Measurements from ENCODE around the gene SGMS2. TPM values are rescaled to one million over a fixed set of nuclear protein-coding genes. Genes with fewer than 3 reads are reported as not detected.

The SGMS2 gene
- total and polyA plus RNA-seq, 12 donors, result 1.0 to 52.3 (median 15.4) TPM

DNA sequence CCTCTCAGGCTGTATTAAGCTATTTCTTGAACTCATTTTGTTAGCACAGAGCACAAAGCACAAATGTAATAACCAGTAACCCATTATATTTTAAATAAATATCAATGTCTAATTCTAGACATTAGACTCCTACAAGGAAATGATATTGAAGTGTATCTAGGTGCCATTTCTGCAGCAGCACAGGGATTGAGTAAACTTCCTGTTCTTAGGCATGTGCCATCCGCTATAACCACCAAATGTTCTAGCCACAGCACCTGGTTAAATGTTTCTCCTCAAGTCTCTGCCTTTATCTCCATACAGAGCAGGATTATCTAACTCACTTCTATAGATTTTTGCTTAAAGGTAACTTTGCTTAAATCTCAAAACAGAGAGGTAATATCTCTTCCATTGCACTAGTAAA lies 51.4 kb downstream of the SGMS2 start:
- intact Hi-C loops (cut with DNase I), result no loop called here
- H3K4me1 ChIP-seq (replicated peaks in 1 of 2), result peaks cover 0 to 8% of the 10 kb centered on the region in 2 donors
- H3K4me3 ChIP-seq, result no peak overlapping the region
- no peaks in the 10 kb centered on the region for H3K9me3 ChIP-seq (replicated peaks in 1 of 3)
- no peak for TF ChIP-seq POLR2A (IDR thresholded peaks at IDR 0.05)
- TF ChIP-seq, protein P1, sequence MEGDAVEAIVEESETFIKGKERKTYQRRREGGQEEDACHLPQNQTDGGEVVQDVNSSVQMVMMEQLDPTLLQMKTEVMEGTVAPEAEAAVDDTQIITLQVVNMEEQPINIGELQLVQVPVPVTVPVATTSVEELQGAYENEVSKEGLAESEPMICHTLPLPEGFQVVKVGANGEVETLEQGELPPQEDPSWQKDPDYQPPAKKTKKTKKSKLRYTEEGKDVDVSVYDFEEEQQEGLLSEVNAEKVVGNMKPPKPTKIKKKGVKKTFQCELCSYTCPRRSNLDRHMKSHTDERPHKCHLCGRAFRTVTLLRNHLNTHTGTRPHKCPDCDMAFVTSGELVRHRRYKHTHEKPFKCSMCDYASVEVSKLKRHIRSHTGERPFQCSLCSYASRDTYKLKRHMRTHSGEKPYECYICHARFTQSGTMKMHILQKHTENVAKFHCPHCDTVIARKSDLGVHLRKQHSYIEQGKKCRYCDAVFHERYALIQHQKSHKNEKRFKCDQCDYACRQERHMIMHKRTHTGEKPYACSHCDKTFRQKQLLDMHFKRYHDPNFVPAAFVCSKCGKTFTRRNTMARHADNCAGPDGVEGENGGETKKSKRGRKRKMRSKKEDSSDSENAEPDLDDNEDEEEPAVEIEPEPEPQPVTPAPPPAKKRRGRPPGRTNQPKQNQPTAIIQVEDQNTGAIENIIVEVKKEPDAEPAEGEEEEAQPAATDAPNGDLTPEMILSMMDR (IDR thresholded peaks at IDR 0.05), result no peak
- 69 to 95% (median 77%) methylated on average over 1 of the region's 1 CpG for WGBS, 4 donors
- H3K36me3 ChIP-seq (replicated peaks in 1 of 2), result no peaks in the 10 kb centered on the region
- H3K27ac ChIP-seq, result no peak overlapping the region
- H3K27me3 ChIP-seq, result no peaks in the 10 kb centered on the region
- DNase-seq, result no peak

DNA sequence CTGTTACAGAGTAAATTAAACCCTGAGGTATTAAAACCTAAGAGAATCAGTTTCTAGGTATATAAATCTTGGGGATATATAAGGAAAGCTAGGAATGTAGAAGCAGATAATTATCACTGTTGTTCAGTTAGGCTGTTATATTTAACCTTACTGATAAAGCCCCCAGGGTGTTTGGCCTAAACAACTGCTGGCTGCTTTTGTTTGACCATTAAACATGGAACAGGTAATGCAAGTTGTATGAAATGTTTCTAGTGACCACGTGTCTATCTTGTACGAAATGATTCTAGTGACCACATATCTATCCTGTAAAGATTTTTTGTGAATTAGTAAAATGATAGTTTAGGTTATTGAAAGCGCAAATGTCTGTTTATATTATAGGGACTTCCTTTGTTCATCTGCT lies 52.6 kb downstream of the SGMS2 start:
- Histone ChIP-seq H3K9me3 (replicated peaks in 1 of 3) (no peaks in the 10 kb centered on the region), H3K27ac (no peak overlapping the region), H3K4me1 (replicated peaks in 1 of 2) (no peaks in the 10 kb centered on the region), H3K4me3 (no peak overlapping the region), H3K36me3 (replicated peaks in 1 of 2) (no peaks in the 10 kb centered on the region), H3K27me3 (no peaks in the 10 kb centered on the region)
- WGBS, 4 donors, result 62 to 95% (median 75%) methylated on average over 3 of the region's 3 CpGs
- TF ChIP-seq, protein P1 (IDR thresholded peaks at IDR 0.05), result no peak
- TF ChIP-seq POLR2A (IDR thresholded peaks at IDR 0.05), result no peak
- intact Hi-C loops (cut with DNase I), result no loop called here
- DNase-seq, result no peak

GRCh38 chr4:107885865-107886264 lies 61.1 kb downstream of the SGMS2 start:
- Histone ChIP-seq H3K27ac (no peak overlapping the region), H3K9me3 (replicated peaks in 1 of 3) (peaks cover 0 to 11% (median 0%) of the 10 kb centered on the region in 3 donors), H3K27me3 (no peaks in the 10 kb centered on the region), H3K4me3 (no peak overlapping the region), H3K4me1 (replicated peaks in 1 of 2) (no peaks in the 10 kb centered on the region), H3K36me3 (replicated peaks in 1 of 2) (no peaks in the 10 kb centered on the region)
- intact Hi-C loops (cut with DNase I), result no loop called here
- TF ChIP-seq POLR2A (IDR thresholded peaks at IDR 0.05), result no peak
- TF ChIP-seq, protein P1 (IDR thresholded peaks at IDR 0.05), result no peak
- DNase-seq, result no peak

DNA sequence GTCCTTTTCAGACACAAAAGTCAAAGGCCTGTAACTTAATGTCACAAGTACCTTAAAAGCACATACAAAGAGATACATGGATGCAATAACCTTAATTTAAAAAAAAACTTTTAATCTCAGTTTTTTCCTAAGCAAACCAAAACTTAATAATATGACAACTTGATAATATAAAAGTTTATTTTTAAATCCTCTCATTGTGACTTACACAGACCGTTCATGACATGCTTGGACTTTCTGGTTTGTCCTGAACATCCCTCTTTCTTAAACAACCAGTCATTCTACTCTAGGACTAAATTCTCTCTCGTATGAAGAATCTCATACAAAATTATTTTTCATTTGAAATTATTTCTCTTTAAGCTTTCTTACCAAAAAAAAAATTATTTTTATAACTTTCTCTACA lies 63.5 kb downstream of the SGMS2 start:
- Histone ChIP-seq H3K4me3 (no peak overlapping the region), H3K27me3 (no peaks in the 10 kb centered on the region), H3K9me3 (replicated peaks in 1 of 3) (peaks cover 0 to 11% (median 0%) of the 10 kb centered on the region in 3 donors), H3K27ac (no peak overlapping the region), H3K4me1 (replicated peaks in 1 of 2) (no peaks in the 10 kb centered on the region), H3K36me3 (replicated peaks in 1 of 2) (no peaks in the 10 kb centered on the region)
- WGBS, 4 donors, result 42 to 60% (median 51%) methylated on average over 2 of the region's 2 CpGs
- no peak for DNase-seq
- TF ChIP-seq, protein P1 (IDR thresholded peaks at IDR 0.05), result no peak
- no peak for TF ChIP-seq POLR2A (IDR thresholded peaks at IDR 0.05)
- intact Hi-C loops (cut with DNase I), result no loop called here

Data from adrenal gland (tissue), 12 donors.